Activated gamma-delta T cell treated with anti-CD3 and anti-CD28 coated beads, Interleukin-2, amount 50 U/mL, for 16 hours (primary cell): ENCODE data around the gene PLVAP.

Experiments used
- DNase-seq: peaks from one replicate; pipeline ENCODE4 v3.0.0-alpha.2; 2020; ENCODE audit warnings: low read depth

Gene PLVAP

GRCh38 chr19:17357078-17357666 lies 20.0 kb downstream of the PLVAP start:
- DNase-seq = no peak

GRCh38 chr19:17353386-17353785 lies 23.8 kb downstream of the PLVAP start:
- DNase-seq = no peak

GRCh38 chr19:17352608-17353280 lies 24.4 kb downstream of the PLVAP start:
- no peak for DNase-seq

- DNase-seq = no peak
Measured at GRCh38 chr19:17351815-17352435, 25.2 kb downstream of the PLVAP start.

GRCh38 chr19:17348700-17349099 lies 28.4 kb downstream of the PLVAP start:
- DNase-seq = no peak

- no peak for DNase-seq
Measured at GRCh38 chr19:17347877-17348276, 29.3 kb downstream of the PLVAP start.

- no peak for DNase-seq
Measured at GRCh38 chr19:17347361-17347760, 29.8 kb downstream of the PLVAP start.

- DNase-seq = peak; percentile 67
Measured at GRCh38 chr19:17346109-17346671, 31.0 kb downstream of the PLVAP start.

GRCh38 chr19:17341845-17342244 lies 35.3 kb downstream of the PLVAP start:
- no peak for DNase-seq

GRCh38 chr19:17341386-17341785 lies 35.8 kb downstream of the PLVAP start:
- no peak for DNase-seq

- DNase-seq = no peak
Measured at GRCh38 chr19:17340871-17341357, 36.2 kb downstream of the PLVAP start.

GRCh38 chr19:17340302-17340870 lies 36.8 kb downstream of the PLVAP start:
- DNase-seq = no peak

GRCh38 chr19:17339088-17339741 lies 37.9 kb downstream of the PLVAP start:
- no peak for DNase-seq

- DNase-seq = no peak
Measured at GRCh38 chr19:17338433-17339078, 38.6 kb downstream of the PLVAP start.

GRCh38 chr19:17337675-17338432 lies 39.3 kb downstream of the PLVAP start:
- DNase-seq = no peak

GRCh38 chr19:17336872-17337674 lies 40.1 kb downstream of the PLVAP start, which contains the start of gene GTPBP3:
TSS of gene GTPBP3 (plus strand) at chr19:17337553. CDS start at chr19:17337612, 59 bp downstream.
- DNase-seq = peak; percentile 96

GRCh38 chr19:17335575-17335974 lies 41.6 kb downstream of the PLVAP start:
- no peak for DNase-seq

- DNase-seq = peak; percentile 90
Measured at GRCh38 chr19:17334414-17335409, 42.4 kb downstream of the PLVAP start, which contains the start of gene ANO8. TSS of gene ANO8 (minus strand) at chr19:17334855. CDS start at chr19:17334670, 185 bp downstream.
